PC-3 (cell line): ENCODE measurements around the gene UACA. TPM values are rescaled to one million over a fixed set of nuclear protein-coding genes. Genes with fewer than 3 reads are reported as not detected.

Experiments
- ATAC-seq: fragments of 200-7000 bp; cut with Tn5 transposase; 2 replicates; pipeline ENCODE4 v1.9.1; 2020; ENCODE audit warnings: mild to moderate bottlenecking, moderate library complexity
- BruUV-seq: library from RNA; stranded (reverse); fragments of 400-500 nt; replicated peaks from 2 replicates; lab custom pipeline; 2021; lab: Mats Ljungman, UMichigan
- CTCF ChIA-PET: fragments of 300-600 bp; sonication (Branson Sonifier 250); formaldehyde crosslinking; loops from one replicate; lab custom pipeline; 2022; ENCODE audit warnings: antibody characterized with exemption; lab: Charles Lee
- POLR2A ChIA-PET: fragments of 300-600 bp; sonication (Branson Sonifier 250); formaldehyde crosslinking; loops from one replicate; lab custom pipeline; 2022; ENCODE audit warnings: antibody characterized with exemption; ENCODE audit not compliant: unreplicated experiment; lab: Charles Lee
- DNase-seq: peaks from one replicate; pipeline ENCODE4 v3.0.0-alpha.2; 2015
- H2AFZ ChIP-seq: fragments of 300-600 bp; sonication (generic); 2 replicates; pipeline ENCODE4 v1.6.0; 2016; ENCODE audit warnings: antibody characterized with exemption, low read length
- H3F3A ChIP-seq: fragments of 300-600 bp; sonication (generic); one replicate; pipeline ENCODE4 v1.6.0; 2017; ENCODE audit warnings: antibody characterized with exemption, low read length, control low read depth, mild to moderate bottlenecking; ENCODE audit not compliant: unreplicated experiment
- H3K27ac ChIP-seq: fragments of 300-600 bp; sonication (generic); 2 replicates; pipeline ENCODE4 v1.5.1; 2016; ENCODE audit warnings: mild to moderate bottlenecking, low read length
- H3K27me3 ChIP-seq: fragments of 300-600 bp; sonication (generic); 2 replicates; pipeline ENCODE4 v1.6.1; 2016; ENCODE audit warnings: low read length, mixed read lengths
- H3K36me3 ChIP-seq: fragments of 300-600 bp; sonication (generic); 2 replicates; pipeline ENCODE4 v1.6.1; 2016; ENCODE audit warnings: low read depth, mixed run types, low read length, mixed read lengths
- H3K4me1 ChIP-seq: fragments of 300-600 bp; sonication (generic); 2 replicates; pipeline ENCODE4 v1.5.1; 2016; ENCODE audit warnings: low read length; ENCODE audit not compliant: insufficient read depth
- H3K4me2 ChIP-seq: fragments of 300-600 bp; sonication (generic); 2 replicates; pipeline ENCODE4 v1.6.0; 2016; ENCODE audit warnings: low read length
- H3K4me3 ChIP-seq: fragments of 300-600 bp; sonication (generic); 2 replicates; pipeline ENCODE4 v1.5.1; 2016; ENCODE audit warnings: mild to moderate bottlenecking, low read length, mixed read lengths
- H3K79me2 ChIP-seq: fragments of 300-600 bp; sonication (generic); 2 replicates; pipeline ENCODE4 v1.6.1; 2017; ENCODE audit warnings: low read length, mixed read lengths
- H3K9ac ChIP-seq: fragments of 300-600 bp; sonication (generic); 2 replicates; pipeline ENCODE4 v1.6.0; 2016; ENCODE audit warnings: mild to moderate bottlenecking, low read length
- H3K9me2 ChIP-seq: fragments of 300-600 bp; sonication (generic); replicated peaks from 2 replicates; pipeline ENCODE4 v1.6.1; 2016; ENCODE audit warnings: mixed run types, low read length, mixed read lengths
- H3K9me3 ChIP-seq: fragments of 300-600 bp; sonication (generic); 2 replicates; pipeline ENCODE4 v1.6.1; 2016; ENCODE audit warnings: low read length, mixed read lengths
- H4K20me1 ChIP-seq: fragments of 300-600 bp; sonication (generic); 2 replicates; pipeline ENCODE4 v1.6.1; 2016; ENCODE audit warnings: low read length, mixed read lengths
- EZH2 ChIP-seq: fragments of 300-600 bp; sonication (generic); IDR thresholded peaks from one replicate; pipeline ENCODE4 v1.6.1; 2017; ENCODE audit warnings: antibody characterized with exemption, mild to moderate bottlenecking, low read length; ENCODE audit not compliant: unreplicated experiment
- EZH2phosphoT487 ChIP-seq: fragments of 300-600 bp; sonication (generic); IDR thresholded peaks from 2 replicates; pipeline ENCODE4 v1.6.1; 2018; ENCODE audit warnings: mild to moderate bottlenecking, antibody characterized with exemption, low read length, borderline replicate concordance
- intact Hi-C: fragments of 100-400 bp; cut with micrococcal nuclease; formaldehyde crosslinking; loops from 2 replicates; pipeline ENCODE4 v1.9.0; 2023
- total RNA-seq: library from RNA; depleted of rRNA; stranded (reverse); fragments of >200 nt; gene quantifications from 2 replicates; pipeline ENCODE4 v1.2.3, GENCODE V29; 2014
- TF ChIP-seq, protein P1 (sequence below): fragments of 300-600 bp; sonication (generic); conservative IDR thresholded peaks from 2 replicates; pipeline ENCODE4 v1.5.1; 2017; ENCODE audit warnings: antibody characterized with exemption, low read depth, mild to moderate bottlenecking, low read length

UACA gene
- total RNA-seq, 1 experiment from 2014 or later, result 21.7 TPM

DNA sequence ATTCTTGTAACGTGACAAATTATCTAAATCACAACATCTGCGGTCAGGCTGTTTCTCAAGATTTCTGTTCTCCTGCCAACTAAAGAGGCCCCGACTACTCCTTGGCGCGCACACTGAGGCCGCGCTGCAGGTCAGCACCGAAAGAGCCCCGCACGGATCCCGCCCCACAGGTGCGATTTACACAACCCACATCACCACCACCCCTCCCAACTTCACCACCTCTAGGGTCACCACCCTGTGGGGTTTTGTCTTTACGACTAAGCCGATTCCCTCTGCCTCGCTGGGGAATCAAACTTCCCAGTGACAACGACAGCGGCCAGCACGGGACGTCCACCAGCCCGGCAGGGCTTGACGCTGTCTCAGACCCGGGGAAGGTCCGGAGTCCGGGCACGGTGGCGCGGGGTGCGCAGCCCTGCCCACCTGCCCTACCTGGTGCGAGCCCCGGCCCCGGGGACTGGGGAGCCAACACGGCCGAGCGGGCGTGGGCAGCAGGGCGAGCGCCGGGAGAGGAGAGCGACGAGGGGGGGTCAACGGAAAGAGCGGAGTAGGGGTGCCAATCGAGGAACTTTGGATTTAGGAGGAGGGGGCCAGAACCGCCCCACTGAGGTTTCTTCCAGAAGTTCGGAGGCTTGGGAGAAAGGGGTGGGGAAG lies 764 bp downstream of the UACA start:
- Histone ChIP-seq H3K79me2 (peaks cover 56% of the 10 kb centered on the region), H3K9me2 (no peaks in the 10 kb centered on the region), H3K4me3 (peak overlapping the region; percentile 97), H3K9ac (peak overlapping the region; percentile 92), H3K9me3 (no peaks in the 10 kb centered on the region), H3K4me1 (peaks cover 16% of the 10 kb centered on the region), H2AFZ (peak overlapping the region; percentile 63), H3K4me2 (peak overlapping the region; percentile 95), H3K27me3 (no peaks in the 10 kb centered on the region), H3K36me3 (peaks cover 2% of the 10 kb centered on the region; the same call in 1 of the 2 replicates), H4K20me1 (peaks cover 8% of the 10 kb centered on the region), H3F3A (no peaks in the 10 kb centered on the region), H3K27ac (peak overlapping the region; percentile 80)
- POLR2A ChIA-PET, result no interaction called here
- peak; percentile 7 for ATAC-seq
- BruUV-seq, result no TSS peak
- CTCF ChIA-PET, result no interaction called here
- intact Hi-C loops, result loop anchor here (2.0 to 10.0 kb wide), 3 partner anchors 35 to 112 kb away; no protein-coding TSS in a partner anchor
- peak; percentile 62 for DNase-seq
- TF ChIP-seq, protein P1, sequence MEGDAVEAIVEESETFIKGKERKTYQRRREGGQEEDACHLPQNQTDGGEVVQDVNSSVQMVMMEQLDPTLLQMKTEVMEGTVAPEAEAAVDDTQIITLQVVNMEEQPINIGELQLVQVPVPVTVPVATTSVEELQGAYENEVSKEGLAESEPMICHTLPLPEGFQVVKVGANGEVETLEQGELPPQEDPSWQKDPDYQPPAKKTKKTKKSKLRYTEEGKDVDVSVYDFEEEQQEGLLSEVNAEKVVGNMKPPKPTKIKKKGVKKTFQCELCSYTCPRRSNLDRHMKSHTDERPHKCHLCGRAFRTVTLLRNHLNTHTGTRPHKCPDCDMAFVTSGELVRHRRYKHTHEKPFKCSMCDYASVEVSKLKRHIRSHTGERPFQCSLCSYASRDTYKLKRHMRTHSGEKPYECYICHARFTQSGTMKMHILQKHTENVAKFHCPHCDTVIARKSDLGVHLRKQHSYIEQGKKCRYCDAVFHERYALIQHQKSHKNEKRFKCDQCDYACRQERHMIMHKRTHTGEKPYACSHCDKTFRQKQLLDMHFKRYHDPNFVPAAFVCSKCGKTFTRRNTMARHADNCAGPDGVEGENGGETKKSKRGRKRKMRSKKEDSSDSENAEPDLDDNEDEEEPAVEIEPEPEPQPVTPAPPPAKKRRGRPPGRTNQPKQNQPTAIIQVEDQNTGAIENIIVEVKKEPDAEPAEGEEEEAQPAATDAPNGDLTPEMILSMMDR, result no peak
- no peak for TF ChIP-seq EZH2
- no peak for TF ChIP-seq EZH2phosphoT487

DNA sequence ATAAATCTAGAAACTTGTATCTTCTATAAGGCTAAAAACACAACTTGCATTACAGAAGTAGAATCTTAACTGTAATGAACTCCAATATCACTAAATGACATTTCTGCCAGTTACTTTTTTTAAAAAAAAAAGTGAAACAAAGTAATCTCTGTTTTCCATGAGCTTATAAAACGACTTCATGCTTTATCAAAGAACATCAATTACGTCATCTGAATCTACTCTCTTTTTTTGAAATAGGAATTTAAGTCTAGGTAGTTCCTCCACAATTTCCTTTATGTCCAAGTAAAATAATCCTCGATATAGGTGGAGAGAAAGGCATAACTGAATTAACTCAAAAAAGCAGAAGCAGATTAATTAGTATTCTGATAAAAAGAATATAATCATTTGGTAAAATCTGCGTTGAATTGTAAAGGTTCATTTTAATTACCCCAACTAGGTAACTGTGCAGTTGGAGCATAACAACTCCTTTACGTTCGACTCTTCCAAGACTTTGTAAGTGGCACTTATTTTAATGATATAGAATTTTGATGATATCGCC lies 1.4 kb downstream of the UACA start:
- H3K9me3 ChIP-seq, result no peaks in the 10 kb centered on the region
- TF ChIP-seq, protein P1, result no peak
- TF ChIP-seq EZH2phosphoT487, result no peak
- no peak for TF ChIP-seq EZH2
- no peaks in the 10 kb centered on the region for H3F3A ChIP-seq
- no peaks in the 10 kb centered on the region for H3K27me3 ChIP-seq
- TSS peak; percentile 53 for BruUV-seq
- H3K79me2 ChIP-seq, result peaks cover 62% of the 10 kb centered on the region
- ChIA-PET POLR2A (interaction anchor here (0.5 to 0.6 kb wide), 2 partner anchors 92 to 101 kb away, joined by 3 read pairs; no protein-coding TSS in a partner anchor), CTCF (interaction anchor here (0.6 kb wide), 1 partner anchor 50 kb away, joined by 4 read pairs; no protein-coding TSS in a partner anchor)
- peak overlapping the region; percentile 80; the same call in 1 of the 2 replicates for H3K27ac ChIP-seq
- H3K4me2 ChIP-seq, result peak overlapping the region; percentile 95
- DNase-seq, result peak; percentile 8
- ATAC-seq, result no peak
- H3K9me2 ChIP-seq, result no peaks in the 10 kb centered on the region
- H3K36me3 ChIP-seq, result peaks cover 5% of the 10 kb centered on the region; the same call in 1 of the 2 replicates
- H3K4me1 ChIP-seq, result peaks cover 16% of the 10 kb centered on the region
- H4K20me1 ChIP-seq, result peaks cover 8% of the 10 kb centered on the region
- intact Hi-C loops, result loop anchor here (2.0 to 10.0 kb wide), 3 partner anchors 35 to 113 kb away; no protein-coding TSS in a partner anchor
- peak overlapping the region; percentile 63; the same call in 1 of the 2 replicates for H2AFZ ChIP-seq
- H3K4me3 ChIP-seq, result peak overlapping the region; percentile 97
- H3K9ac ChIP-seq, result peak overlapping the region; percentile 92
